GM12878 (cell line): ENCODE results near the gene GRIK4. TPM values are rescaled to one million over a fixed set of nuclear protein-coding genes. Genes with fewer than 3 reads are reported as not detected.

ENCODE experiments used
- BCL11A ChIP-seq: IDR thresholded peaks from 2 replicates; pipeline ENCODE4 v1.6.1; 2011; ENCODE audit warnings: low read depth, low read length
- CHD1 ChIP-seq: IDR thresholded peaks from 2 replicates; pipeline ENCODE4 v1.6.1; 2012; ENCODE audit warnings: low read depth, low read length, improper control_type of control experiment
- CHD4 ChIP-seq: fragments of 200-600 bp; sonication (generic); IDR thresholded peaks from 2 replicates; pipeline ENCODE4 v1.6.1; 2016; ENCODE audit warnings: mild to moderate bottlenecking
- EED ChIP-seq: sonication (generic); IDR thresholded peaks from 2 replicates; pipeline ENCODE4 v1.6.1; 2016; ENCODE audit warnings: antibody characterized with exemption, low read depth
- EGR1 ChIP-seq, 2 experiments: IDR thresholded peaks; 1 replicate in 1 of 2; 2 replicates in 1 of 2; pipeline ENCODE4 v1.6.1; 2011 to 2012; ENCODE audit warnings: low read depth in 2 of 2, low read length in 2 of 2, borderline replicate concordance in 1 of 2, mild to moderate bottlenecking in 1 of 2, moderate library complexity in 1 of 2
- HCFC1 ChIP-seq: fragments of 150-350 bp; IDR thresholded peaks from 2 replicates; pipeline ENCODE4 v1.6.1; 2014; ENCODE audit warnings: low read length
- IKZF1 ChIP-seq: fragments of 450-650 bp; conservative IDR thresholded peaks from 2 replicates; pipeline ENCODE4 v1.6.1; 2017; ENCODE audit warnings: antibody characterized with exemption, mild to moderate bottlenecking
- JUNB ChIP-seq: IDR thresholded peaks from 2 replicates; pipeline ENCODE4 v1.6.1; 2016; ENCODE audit warnings: antibody characterized with exemption, mild to moderate bottlenecking
- MYC ChIP-seq: IDR thresholded peaks from 2 replicates; pipeline ENCODE4 v1.6.1; 2011; ENCODE audit warnings: mild to moderate bottlenecking, low read length, moderate library complexity, inconsistent platforms; ENCODE audit not compliant: insufficient read depth, insufficient replicate concordance, insufficient read length, severe bottlenecking
- NBN ChIP-seq: fragments of 450-650 bp; IDR thresholded peaks from 2 replicates; pipeline ENCODE4 v1.6.1; 2016
- NFYA ChIP-seq: IDR thresholded peaks from 2 replicates; pipeline ENCODE4 v1.6.1; 2011; ENCODE audit warnings: low read depth, mild to moderate bottlenecking, low read length, improper control_type of control experiment, borderline replicate concordance
- POLR2A ChIP-seq: IDR thresholded peaks from 2 replicates; pipeline ENCODE4 v1.6.1; 2011; ENCODE audit warnings: low read depth, mild to moderate bottlenecking, low read length
- POLR2AphosphoS5 ChIP-seq: IDR thresholded peaks from 2 replicates; pipeline ENCODE4 v1.6.1; 2011; ENCODE audit warnings: mild to moderate bottlenecking, low read length, inconsistent platforms
- RB1 ChIP-seq: fragments of 450-650 bp; formaldehyde crosslinking; IDR thresholded peaks from 2 replicates; pipeline ENCODE4 v1.6.1; 2017; ENCODE audit warnings: mild to moderate bottlenecking, borderline replicate concordance
- polyA plus RNA-seq, 11 experiments: library from polyadenylated mRNA; depleted of rRNA in 4 of 11; unstranded in 6 of 11; stranded (reverse) in 5 of 11; fragments of >200 nt; fragmentation: Nextera tagmentation in 4 of 11; fragmentation: Illumina TruSeq in 1 of 11; extraction: Ambion mirVana in 4 of 11; extraction: Trizol in 1 of 11; gene quantifications; 1 replicate in 1 of 11; 2 replicates in 10 of 11; pipeline versions ENCODE4 v1.2.1 to v1.2.3, GENCODE V29; 2011 to 2016; ENCODE audit warnings: inconsistent platforms in 2 of 11, missing spikeins in 2 of 11, low read depth in 1 of 11
- total RNA-seq, 4 experiments: library from RNA; depleted of rRNA in 3 of 4; stranded (reverse); fragments of >200 nt in 3 of 4; fragmentation: Illumina TruSeq in 1 of 4; extraction: Trizol in 1 of 4; gene quantifications; 2 replicates each; pipeline versions ENCODE4 v1.2.1 to v1.2.3, GENCODE V29; 2013 to 2021
- TF ChIP-seq, protein P1 (sequence below): fragments of 450-650 bp; IDR thresholded peaks from 2 replicates; pipeline ENCODE4 v1.6.1; 2017; ENCODE audit warnings: low read depth, mild to moderate bottlenecking, moderate library complexity
- TF ChIP-seq, protein P2 (sequence below): fragments of 450-650 bp; conservative IDR thresholded peaks from 2 replicates; pipeline ENCODE4 v1.6.1; 2017; ENCODE audit warnings: mild to moderate bottlenecking, moderate library complexity
- TF ChIP-seq, protein P3 (sequence below): IDR thresholded peaks from 2 replicates; pipeline ENCODE4 v1.6.1; 2012; ENCODE audit warnings: low read depth, low read length, improper control_type of control experiment
- TF ChIP-seq, protein P4 (sequence below): fragments of 150-350 bp; IDR thresholded peaks from 2 replicates; pipeline ENCODE4 v1.6.1; 2014; ENCODE audit warnings: mild to moderate bottlenecking, low read depth, low read length
- TF ChIP-seq, protein P5 (sequence below): fragments of 450-650 bp; IDR thresholded peaks from 2 replicates; pipeline ENCODE4 v1.6.1; 2016; ENCODE audit warnings: mild to moderate bottlenecking

The GRIK4 gene
- total and polyA plus RNA-seq, 10 of the 15 experiments (the other 5 are each of a cell fraction or from before 2014, with no cell fraction given) = 0.33 to 3.6 (median 0.72) TPM

DNA sequence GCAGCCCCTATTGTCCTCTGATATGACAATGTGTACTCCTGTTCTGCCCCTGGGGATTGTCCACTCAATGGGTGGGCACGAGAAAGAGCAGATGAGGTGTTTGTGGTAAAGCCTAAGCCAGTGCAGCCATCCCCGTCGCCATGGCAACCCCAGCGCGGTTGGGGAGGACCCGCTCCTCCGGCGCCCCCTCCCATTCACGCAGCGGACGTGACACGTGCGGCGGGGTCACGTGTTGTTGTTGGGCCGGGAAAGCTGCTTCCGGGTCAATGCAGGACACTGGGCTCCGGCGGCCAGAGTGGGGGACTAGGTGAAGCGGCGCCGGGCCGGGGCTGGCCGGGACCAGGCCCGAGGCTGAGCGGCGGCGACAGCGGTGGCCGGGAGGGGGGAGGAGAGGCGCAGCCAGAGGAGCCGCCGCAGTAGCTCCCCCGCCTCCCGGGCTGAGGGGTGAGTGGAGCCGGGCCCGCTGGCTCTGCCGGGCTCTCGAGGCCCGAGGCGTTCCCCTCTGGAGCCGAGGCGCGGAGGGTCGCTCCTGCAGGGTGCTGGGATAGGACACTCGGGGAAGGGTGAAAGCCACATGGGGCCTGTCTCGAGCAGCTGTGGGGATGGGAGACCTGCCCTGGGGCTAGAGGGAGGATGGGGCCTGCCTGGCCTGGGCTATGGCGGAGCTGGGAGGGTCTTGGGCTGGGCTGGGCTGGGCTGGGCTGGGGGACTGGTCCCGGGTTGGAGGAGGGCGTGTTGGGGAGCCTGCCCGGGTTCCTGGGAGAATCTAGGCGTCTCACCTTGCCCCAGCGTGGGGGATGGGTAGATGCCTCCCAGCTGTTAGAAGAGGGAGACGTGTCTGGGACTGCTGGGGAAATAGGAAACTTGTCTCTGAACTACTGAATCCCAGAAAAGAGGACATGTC, 512.6 kb downstream of the GRIK4 start, which contains the start of gene TBCEL (continued):
- TF ChIP-seq, protein P1, sequence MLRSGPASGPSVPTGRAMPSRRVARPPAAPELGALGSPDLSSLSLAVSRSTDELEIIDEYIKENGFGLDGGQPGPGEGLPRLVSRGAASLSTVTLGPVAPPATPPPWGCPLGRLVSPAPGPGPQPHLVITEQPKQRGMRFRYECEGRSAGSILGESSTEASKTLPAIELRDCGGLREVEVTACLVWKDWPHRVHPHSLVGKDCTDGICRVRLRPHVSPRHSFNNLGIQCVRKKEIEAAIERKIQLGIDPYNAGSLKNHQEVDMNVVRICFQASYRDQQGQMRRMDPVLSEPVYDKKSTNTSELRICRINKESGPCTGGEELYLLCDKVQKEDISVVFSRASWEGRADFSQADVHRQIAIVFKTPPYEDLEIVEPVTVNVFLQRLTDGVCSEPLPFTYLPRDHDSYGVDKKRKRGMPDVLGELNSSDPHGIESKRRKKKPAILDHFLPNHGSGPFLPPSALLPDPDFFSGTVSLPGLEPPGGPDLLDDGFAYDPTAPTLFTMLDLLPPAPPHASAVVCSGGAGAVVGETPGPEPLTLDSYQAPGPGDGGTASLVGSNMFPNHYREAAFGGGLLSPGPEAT = no peak
- TF ChIP-seq HCFC1 = peak; percentile 54; the same call in 1 of the 2 replicates
- TF ChIP-seq CHD1 = no peak
- no peak for TF ChIP-seq JUNB
- TF ChIP-seq, protein P2, sequence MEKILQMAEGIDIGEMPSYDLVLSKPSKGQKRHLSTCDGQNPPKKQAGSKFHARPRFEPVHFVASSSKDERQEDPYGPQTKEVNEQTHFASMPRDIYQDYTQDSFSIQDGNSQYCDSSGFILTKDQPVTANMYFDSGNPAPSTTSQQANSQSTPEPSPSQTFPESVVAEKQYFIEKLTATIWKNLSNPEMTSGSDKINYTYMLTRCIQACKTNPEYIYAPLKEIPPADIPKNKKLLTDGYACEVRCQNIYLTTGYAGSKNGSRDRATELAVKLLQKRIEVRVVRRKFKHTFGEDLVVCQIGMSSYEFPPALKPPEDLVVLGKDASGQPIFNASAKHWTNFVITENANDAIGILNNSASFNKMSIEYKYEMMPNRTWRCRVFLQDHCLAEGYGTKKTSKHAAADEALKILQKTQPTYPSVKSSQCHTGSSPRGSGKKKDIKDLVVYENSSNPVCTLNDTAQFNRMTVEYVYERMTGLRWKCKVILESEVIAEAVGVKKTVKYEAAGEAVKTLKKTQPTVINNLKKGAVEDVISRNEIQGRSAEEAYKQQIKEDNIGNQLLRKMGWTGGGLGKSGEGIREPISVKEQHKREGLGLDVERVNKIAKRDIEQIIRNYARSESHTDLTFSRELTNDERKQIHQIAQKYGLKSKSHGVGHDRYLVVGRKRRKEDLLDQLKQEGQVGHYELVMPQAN = peak; percentile 72; the same call in 1 of the 2 replicates
- TF ChIP-seq, protein P3, sequence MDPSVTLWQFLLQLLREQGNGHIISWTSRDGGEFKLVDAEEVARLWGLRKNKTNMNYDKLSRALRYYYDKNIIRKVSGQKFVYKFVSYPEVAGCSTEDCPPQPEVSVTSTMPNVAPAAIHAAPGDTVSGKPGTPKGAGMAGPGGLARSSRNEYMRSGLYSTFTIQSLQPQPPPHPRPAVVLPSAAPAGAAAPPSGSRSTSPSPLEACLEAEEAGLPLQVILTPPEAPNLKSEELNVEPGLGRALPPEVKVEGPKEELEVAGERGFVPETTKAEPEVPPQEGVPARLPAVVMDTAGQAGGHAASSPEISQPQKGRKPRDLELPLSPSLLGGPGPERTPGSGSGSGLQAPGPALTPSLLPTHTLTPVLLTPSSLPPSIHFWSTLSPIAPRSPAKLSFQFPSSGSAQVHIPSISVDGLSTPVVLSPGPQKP = no peak
- TF ChIP-seq MYC = no peak
- no peak for TF ChIP-seq NBN
- TF ChIP-seq EED = no peak
- TF ChIP-seq NFYA = no peak
- peak; percentile 71 for TF ChIP-seq IKZF1
- peak; percentile 33; the same call in 1 of the 2 replicates for TF ChIP-seq POLR2AphosphoS5
- TF ChIP-seq, protein P4, sequence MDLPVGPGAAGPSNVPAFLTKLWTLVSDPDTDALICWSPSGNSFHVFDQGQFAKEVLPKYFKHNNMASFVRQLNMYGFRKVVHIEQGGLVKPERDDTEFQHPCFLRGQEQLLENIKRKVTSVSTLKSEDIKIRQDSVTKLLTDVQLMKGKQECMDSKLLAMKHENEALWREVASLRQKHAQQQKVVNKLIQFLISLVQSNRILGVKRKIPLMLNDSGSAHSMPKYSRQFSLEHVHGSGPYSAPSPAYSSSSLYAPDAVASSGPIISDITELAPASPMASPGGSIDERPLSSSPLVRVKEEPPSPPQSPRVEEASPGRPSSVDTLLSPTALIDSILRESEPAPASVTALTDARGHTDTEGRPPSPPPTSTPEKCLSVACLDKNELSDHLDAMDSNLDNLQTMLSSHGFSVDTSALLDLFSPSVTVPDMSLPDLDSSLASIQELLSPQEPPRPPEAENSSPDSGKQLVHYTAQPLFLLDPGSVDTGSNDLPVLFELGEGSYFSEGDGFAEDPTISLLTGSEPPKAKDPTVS = no peak
- peak; percentile 56; the same call in 1 of the 2 replicates for TF ChIP-seq RB1
- TF ChIP-seq BCL11A = no peak
- TF ChIP-seq EGR1 (IDR thresholded peaks at IDR 0.05; ENCODE audit: borderline replicate concordance in 1 of 2, low read depth in 2 of 2, low read length in 2 of 2) = peak; percentile 47 to 88; a peak in 2 of 3 replicates
- TF ChIP-seq, protein P5, sequence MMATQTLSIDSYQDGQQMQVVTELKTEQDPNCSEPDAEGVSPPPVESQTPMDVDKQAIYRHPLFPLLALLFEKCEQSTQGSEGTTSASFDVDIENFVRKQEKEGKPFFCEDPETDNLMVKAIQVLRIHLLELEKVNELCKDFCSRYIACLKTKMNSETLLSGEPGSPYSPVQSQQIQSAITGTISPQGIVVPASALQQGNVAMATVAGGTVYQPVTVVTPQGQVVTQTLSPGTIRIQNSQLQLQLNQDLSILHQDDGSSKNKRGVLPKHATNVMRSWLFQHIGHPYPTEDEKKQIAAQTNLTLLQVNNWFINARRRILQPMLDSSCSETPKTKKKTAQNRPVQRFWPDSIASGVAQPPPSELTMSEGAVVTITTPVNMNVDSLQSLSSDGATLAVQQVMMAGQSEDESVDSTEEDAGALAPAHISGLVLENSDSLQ = peak; percentile 35; the same call in 1 of the 2 replicates
- TF ChIP-seq CHD4 = no peak
- TF ChIP-seq POLR2A = peak; percentile 75
